ENCODE data around the gene ERGIC3. TPM values are rescaled to one million over a fixed set of nuclear protein-coding genes. Genes with fewer than 3 reads are reported as not detected.
"Not testable (repeated sequence)": the region's sequence is repeated elsewhere in the genome, so short reads cannot be mapped to it uniquely, and the experiment has no call there.

ERGIC3 gene
- total RNA-seq, 1 experiment from 2014 or later = 265 TPM

GRCh38 chr20:35551503-35551902, 9.6 kb downstream of the ERGIC3 start:
- POLR2A ChIA-PET = interaction anchor here (0.5 kb wide), 1 partner anchor 39 kb away, joined by 3 read pairs; no protein-coding TSS in a partner anchor
- in situ Hi-C loops (cut with HindIII; ENCODE audit: low pct_unique_long_range_greater_than_20kb, low sequenced_read_pairs) (no loop called here), intact Hi-C loops (cut with micrococcal nuclease; ENCODE audit: unreplicated experiment) (no loop called here)
- Histone ChIP-seq H3K4me1 (ENCODE audit: control insufficient read depth, insufficient read depth, low read length) (no peaks in the 10 kb centered on the region), H3K27me3 (ENCODE audit: control insufficient read depth, insufficient read depth, low read length) (no peaks in the 10 kb centered on the region), H3K9me3 (ENCODE audit: control insufficient read depth, insufficient read depth, low read depth, low read length) (no peaks in the 10 kb centered on the region), H3K27ac (ENCODE audit: low read length) (no peak overlapping the region), H3K4me3 (ENCODE audit: low read depth in 2 of 2, low read length in 2 of 2) (no peak overlapping the region), H3K36me3 (ENCODE audit: control insufficient read depth, insufficient read depth, low read length) (peaks cover 8% of the 10 kb centered on the region; the same call in 1 of the 2 replicates)
- DNase-seq (ENCODE audit: low read depth, low spot score) (no peak), ATAC-seq (no peak)
- no peak for TF ChIP-seq SIN3A (IDR thresholded peaks at IDR 0.05; ENCODE audit: borderline replicate concordance, insufficient read depth, low read depth, low read length)
- BruUV-seq (replicated peaks) = no TSS peak
- CTCF ChIA-PET = no interaction called here

DNA sequence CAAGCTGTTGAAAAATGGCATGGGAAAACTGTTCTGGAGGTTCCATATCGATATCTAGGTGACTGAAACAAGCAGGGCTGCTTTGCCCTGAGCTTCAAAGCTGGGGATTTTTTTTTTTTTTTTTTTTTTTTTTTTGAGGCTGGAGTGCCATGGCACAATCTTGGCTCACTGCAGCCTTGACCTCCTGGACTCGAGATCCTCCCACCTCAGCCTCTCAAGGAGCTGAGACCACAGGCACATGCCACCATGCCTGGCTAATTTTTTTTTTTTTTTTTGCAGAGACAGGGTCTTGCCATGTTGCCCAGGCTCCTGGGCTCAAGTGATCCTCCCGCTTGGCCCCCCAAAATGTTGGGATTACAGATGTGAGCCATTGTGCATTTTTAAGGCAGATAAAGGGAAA, 11.0 kb downstream of the ERGIC3 start:
- H3K4me1 ChIP-seq (ENCODE audit: control insufficient read depth, insufficient read depth, low read length) = no peaks in the 10 kb centered on the region
- H3K9me3 ChIP-seq (ENCODE audit: control insufficient read depth, insufficient read depth, low read depth, low read length) = no peaks in the 10 kb centered on the region
- ChIA-PET POLR2A (no interaction called here), CTCF (no interaction called here)
- H3K27ac ChIP-seq (ENCODE audit: low read length) = no peak overlapping the region
- no peak overlapping the region for H3K4me3 ChIP-seq (ENCODE audit: low read depth in 2 of 2, low read length in 2 of 2)
- BruUV-seq (replicated peaks) = no TSS peak
- intact Hi-C loops (cut with micrococcal nuclease; ENCODE audit: unreplicated experiment) = no loop called here
- H3K36me3 ChIP-seq (ENCODE audit: control insufficient read depth, insufficient read depth, low read length) = peaks cover 8% of the 10 kb centered on the region
- no peak for ATAC-seq
- in situ Hi-C loops (cut with HindIII; ENCODE audit: low pct_unique_long_range_greater_than_20kb, low sequenced_read_pairs) = no loop called here
- DNase-seq (ENCODE audit: low read depth, low spot score) = no peak
- no peaks in the 10 kb centered on the region for H3K27me3 ChIP-seq (ENCODE audit: control insufficient read depth, insufficient read depth, low read length)
- TF ChIP-seq, protein P1, sequence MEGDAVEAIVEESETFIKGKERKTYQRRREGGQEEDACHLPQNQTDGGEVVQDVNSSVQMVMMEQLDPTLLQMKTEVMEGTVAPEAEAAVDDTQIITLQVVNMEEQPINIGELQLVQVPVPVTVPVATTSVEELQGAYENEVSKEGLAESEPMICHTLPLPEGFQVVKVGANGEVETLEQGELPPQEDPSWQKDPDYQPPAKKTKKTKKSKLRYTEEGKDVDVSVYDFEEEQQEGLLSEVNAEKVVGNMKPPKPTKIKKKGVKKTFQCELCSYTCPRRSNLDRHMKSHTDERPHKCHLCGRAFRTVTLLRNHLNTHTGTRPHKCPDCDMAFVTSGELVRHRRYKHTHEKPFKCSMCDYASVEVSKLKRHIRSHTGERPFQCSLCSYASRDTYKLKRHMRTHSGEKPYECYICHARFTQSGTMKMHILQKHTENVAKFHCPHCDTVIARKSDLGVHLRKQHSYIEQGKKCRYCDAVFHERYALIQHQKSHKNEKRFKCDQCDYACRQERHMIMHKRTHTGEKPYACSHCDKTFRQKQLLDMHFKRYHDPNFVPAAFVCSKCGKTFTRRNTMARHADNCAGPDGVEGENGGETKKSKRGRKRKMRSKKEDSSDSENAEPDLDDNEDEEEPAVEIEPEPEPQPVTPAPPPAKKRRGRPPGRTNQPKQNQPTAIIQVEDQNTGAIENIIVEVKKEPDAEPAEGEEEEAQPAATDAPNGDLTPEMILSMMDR (IDR thresholded peaks at IDR 0.05) = no peak

- DNase-seq (ENCODE audit: low read depth, low spot score); CTCF ChIA-PET: not testable (repeated sequence)
These were observed 13.6 kb downstream of the ERGIC3 start for GRCh38 chr20:35555461-35555860.

DNA sequence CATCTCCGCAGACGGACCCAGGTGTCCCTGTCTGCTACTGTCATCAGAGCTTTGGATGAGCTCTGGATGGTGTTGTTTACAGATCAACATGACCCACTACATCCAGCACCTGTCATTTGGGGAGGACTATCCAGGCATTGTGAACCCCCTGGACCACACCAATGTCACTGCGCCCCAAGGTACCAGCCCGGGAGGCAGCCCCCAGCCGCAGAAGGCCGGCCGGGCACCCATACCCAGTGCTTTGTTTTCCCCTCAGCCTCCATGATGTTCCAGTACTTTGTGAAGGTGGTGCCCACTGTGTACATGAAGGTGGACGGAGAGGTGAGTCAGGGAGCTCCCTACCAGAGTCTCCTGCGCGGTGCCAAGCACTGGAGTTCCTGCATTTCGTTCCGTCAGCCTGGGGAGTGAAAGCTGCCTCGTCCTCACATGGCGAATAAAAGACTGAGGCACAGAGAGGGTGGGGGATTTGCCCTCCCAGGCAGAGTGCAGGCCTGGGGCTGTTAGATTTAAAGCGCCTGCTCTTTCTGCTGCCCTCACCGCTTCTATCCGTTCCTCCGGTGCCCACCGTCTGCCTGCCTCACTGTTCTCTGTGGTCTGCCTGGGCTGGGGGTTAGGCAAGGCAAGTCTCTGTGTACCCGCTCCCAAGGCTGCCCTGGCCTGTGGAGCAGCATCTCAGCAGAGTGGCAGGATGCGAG, 14.2 kb downstream of the ERGIC3 start:
- no peaks in the 10 kb centered on the region for H3K27me3 ChIP-seq (ENCODE audit: control insufficient read depth, insufficient read depth, low read length)
- no peak for ATAC-seq
- peaks cover 4% of the 10 kb centered on the region for H3K36me3 ChIP-seq (ENCODE audit: control insufficient read depth, insufficient read depth, low read length)
- BruUV-seq (replicated peaks) = no TSS peak
- POLR2A ChIA-PET = no interaction called here
- DNase-seq (ENCODE audit: low read depth, low spot score) = no peak
- intact Hi-C loops (cut with micrococcal nuclease; ENCODE audit: unreplicated experiment) (no loop called here), in situ Hi-C loops (cut with HindIII; ENCODE audit: low pct_unique_long_range_greater_than_20kb, low sequenced_read_pairs) (no loop called here)
- no peak overlapping the region for H3K27ac ChIP-seq (ENCODE audit: low read length)
- no peak overlapping the region for H3K4me3 ChIP-seq (ENCODE audit: low read depth in 2 of 2, low read length in 2 of 2)
- H3K9me3 ChIP-seq (ENCODE audit: control insufficient read depth, insufficient read depth, low read depth, low read length) = no peaks in the 10 kb centered on the region
- TF ChIP-seq, protein P1 (IDR thresholded peaks at IDR 0.05) = no peak
- TF ChIP-seq SIN3A (IDR thresholded peaks at IDR 0.05; ENCODE audit: borderline replicate concordance, insufficient read depth, low read depth, low read length) (no peak), POLR2AphosphoS5 (IDR thresholded peaks at IDR 0.05; ENCODE audit: low read depth, low read length) (no peak), TCF7L2 (IDR thresholded peaks at IDR 0.05; ENCODE audit: low read depth, low read length) (no peak)
- TF ChIP-seq, protein P2, sequence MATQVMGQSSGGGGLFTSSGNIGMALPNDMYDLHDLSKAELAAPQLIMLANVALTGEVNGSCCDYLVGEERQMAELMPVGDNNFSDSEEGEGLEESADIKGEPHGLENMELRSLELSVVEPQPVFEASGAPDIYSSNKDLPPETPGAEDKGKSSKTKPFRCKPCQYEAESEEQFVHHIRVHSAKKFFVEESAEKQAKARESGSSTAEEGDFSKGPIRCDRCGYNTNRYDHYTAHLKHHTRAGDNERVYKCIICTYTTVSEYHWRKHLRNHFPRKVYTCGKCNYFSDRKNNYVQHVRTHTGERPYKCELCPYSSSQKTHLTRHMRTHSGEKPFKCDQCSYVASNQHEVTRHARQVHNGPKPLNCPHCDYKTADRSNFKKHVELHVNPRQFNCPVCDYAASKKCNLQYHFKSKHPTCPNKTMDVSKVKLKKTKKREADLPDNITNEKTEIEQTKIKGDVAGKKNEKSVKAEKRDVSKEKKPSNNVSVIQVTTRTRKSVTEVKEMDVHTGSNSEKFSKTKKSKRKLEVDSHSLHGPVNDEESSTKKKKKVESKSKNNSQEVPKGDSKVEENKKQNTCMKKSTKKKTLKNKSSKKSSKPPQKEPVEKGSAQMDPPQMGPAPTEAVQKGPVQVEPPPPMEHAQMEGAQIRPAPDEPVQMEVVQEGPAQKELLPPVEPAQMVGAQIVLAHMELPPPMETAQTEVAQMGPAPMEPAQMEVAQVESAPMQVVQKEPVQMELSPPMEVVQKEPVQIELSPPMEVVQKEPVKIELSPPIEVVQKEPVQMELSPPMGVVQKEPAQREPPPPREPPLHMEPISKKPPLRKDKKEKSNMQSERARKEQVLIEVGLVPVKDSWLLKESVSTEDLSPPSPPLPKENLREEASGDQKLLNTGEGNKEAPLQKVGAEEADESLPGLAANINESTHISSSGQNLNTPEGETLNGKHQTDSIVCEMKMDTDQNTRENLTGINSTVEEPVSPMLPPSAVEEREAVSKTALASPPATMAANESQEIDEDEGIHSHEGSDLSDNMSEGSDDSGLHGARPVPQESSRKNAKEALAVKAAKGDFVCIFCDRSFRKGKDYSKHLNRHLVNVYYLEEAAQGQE (IDR thresholded peaks at IDR 0.05; ENCODE audit: insufficient read depth in 1 of 2, low read depth in 2 of 2, low read length in 1 of 2) = no peak
- CTCF ChIA-PET = no interaction called here
- H3K4me1 ChIP-seq (ENCODE audit: control insufficient read depth, insufficient read depth, low read length) = no peaks in the 10 kb centered on the region; the same call in 1 of the 2 replicates

More at GRCh38 chr20:35555461-35555860, 13.6 kb downstream of the ERGIC3 start:
- ATAC-seq; H3K4me3 ChIP-seq (ENCODE audit: low read depth in 2 of 2, low read length in 2 of 2); intact Hi-C loops (cut with micrococcal nuclease; ENCODE audit: unreplicated experiment); H3K27ac ChIP-seq (ENCODE audit: low read length); BruUV-seq (replicated peaks); in situ Hi-C loops (cut with HindIII; ENCODE audit: low pct_unique_long_range_greater_than_20kb, low sequenced_read_pairs); H3K27me3 ChIP-seq (ENCODE audit: control insufficient read depth, insufficient read depth, low read length); H3K9me3 ChIP-seq (ENCODE audit: control insufficient read depth, insufficient read depth, low read depth, low read length); H3K4me1 ChIP-seq (ENCODE audit: control insufficient read depth, insufficient read depth, low read length); POLR2A ChIA-PET; H3K36me3 ChIP-seq (ENCODE audit: control insufficient read depth, insufficient read depth, low read length): not testable (repeated sequence)

All from Panc1 (cell line).